A549 (cell line): ENCODE data around the gene COBL. TPM values are rescaled to one million over a fixed set of nuclear protein-coding genes. Genes with fewer than 3 reads are reported as not detected.

ENCODE experiments used
- ATAC-seq, 2 experiments: fragments of 200-7000 bp in 1 of 2; fragments of >200 bp in 1 of 2; cut with Nextera tagmentation in 1 of 2; cut with Tn5 transposase in 1 of 2; 3 replicates each; pipeline versions ENCODE4 v1.8.0 to v1.9.1; 2018 to 2020; ENCODE audit warnings: mild to moderate bottlenecking in 1 of 2, moderate library complexity in 1 of 2
- CTCF ChIA-PET: fragments of 300-600 bp; sonication (Branson Sonifier 250); formaldehyde crosslinking; extraction: SDS; loops from one replicate; lab custom pipeline; 2021; ENCODE audit warnings: antibody characterized with exemption, inconsistent platforms; lab: Yijun Ruan, JAX
- POLR2A ChIA-PET: fragments of 350-600 bp; formaldehyde crosslinking; extraction: SDS; loops from one replicate; lab custom pipeline; 2021; ENCODE audit warnings: antibody characterized with exemption, inconsistent platforms; lab: Yijun Ruan, JAX
- DNase-seq, 2 experiments: peaks; one replicate each; pipeline versions ENCODE4 v3.0.0 to v3.0.0-alpha.2; 2011 to 2016; ENCODE audit warnings: low read depth in 1 of 2, low spot score in 1 of 2
- FAIRE-seq: peaks from 2 replicates; lab custom pipeline; 2011; peaks lifted over from hg19 to GRCh38; lab: Jason Lieb, UNC
- H3K27ac ChIP-seq, 2 experiments: fragments of >200 bp; sonication (Bioruptor Twin); formaldehyde crosslinking; 3 replicates each; pipeline ENCODE4 v1.5.1; 2016 to 2017
- H3K4me1 ChIP-seq: fragments of >200 bp; sonication (Bioruptor Twin); formaldehyde crosslinking; 3 replicates; pipeline ENCODE4 v1.6.1; 2016
- H3K4me2 ChIP-seq: fragments of >200 bp; sonication (Bioruptor Twin); formaldehyde crosslinking; 3 replicates; pipeline ENCODE4 v1.6.1; 2016
- H3K4me3 ChIP-seq: fragments of >200 bp; sonication (Bioruptor Twin); formaldehyde crosslinking; 3 replicates; pipeline ENCODE4 v1.5.1; 2016
- H3K9me3 ChIP-seq: fragments of >200 bp; sonication (Bioruptor Twin); formaldehyde crosslinking; 3 replicates; pipeline ENCODE4 v1.6.1; 2016
- CHD2 ChIP-seq: fragments of 150-350 bp; IDR thresholded peaks from 2 replicates; pipeline ENCODE4 v1.6.1; 2014; ENCODE audit warnings: low read length; ENCODE audit not compliant: partially characterized antibody
- CHD4 ChIP-seq: fragments of 200-600 bp; sonication (generic); IDR thresholded peaks from 2 replicates; pipeline ENCODE4 v1.6.1; 2016; ENCODE audit warnings: antibody characterized with exemption, mild to moderate bottlenecking, borderline replicate concordance
- EHF ChIP-seq: fragments of 250-450 bp; sonication (Bioruptor Pico); IDR thresholded peaks from 2 replicates; pipeline ENCODE4 v1.5.0; 2020; ENCODE audit warnings: mild to moderate bottlenecking
- EHMT2 ChIP-seq: fragments of 200-600 bp; sonication (generic); IDR thresholded peaks from 2 replicates; pipeline ENCODE4 v1.6.1; 2016; ENCODE audit warnings: antibody characterized with exemption, low read depth, mild to moderate bottlenecking, moderate library complexity
- EP300 ChIP-seq, 2 experiments: fragments of >200 bp; sonication (Bioruptor Twin); formaldehyde crosslinking; IDR thresholded peaks; 2 replicates in 1 of 2; 3 replicates in 1 of 2; pipeline ENCODE4 v1.6.1; 2016 to 2017
- FOSB ChIP-seq: fragments of 250-450 bp; sonication (Bioruptor Pico); IDR thresholded peaks from 2 replicates; pipeline ENCODE4 v1.5.0; 2020; ENCODE audit warnings: mild to moderate bottlenecking, moderate library complexity
- FOXS1 ChIP-seq: fragments of 250-450 bp; sonication (Bioruptor Pico); IDR thresholded peaks from 2 replicates; pipeline ENCODE4 v1.5.0; 2020; ENCODE audit warnings: mild to moderate bottlenecking, moderate library complexity
- HDAC2 ChIP-seq: fragments of 200-600 bp; sonication (generic); IDR thresholded peaks from 2 replicates; pipeline ENCODE4 v1.6.1; 2016
- HEYL ChIP-seq: fragments of 250-450 bp; sonication (Bioruptor Pico); IDR thresholded peaks from 2 replicates; pipeline ENCODE4 v1.8.0; 2021; ENCODE audit warnings: mild to moderate bottlenecking, moderate library complexity
- HMGXB4 ChIP-seq: fragments of 250-450 bp; sonication (Bioruptor Pico); IDR thresholded peaks from 2 replicates; pipeline ENCODE4 v1.5.0; 2021; ENCODE audit warnings: mild to moderate bottlenecking, moderate library complexity, borderline replicate concordance
- JUNB ChIP-seq: fragments of >200 bp; sonication (Bioruptor Twin); formaldehyde crosslinking; IDR thresholded peaks from 2 replicates; pipeline ENCODE4 v1.6.1; 2016
- NPAS2 ChIP-seq: fragments of 250-450 bp; sonication (Bioruptor Pico); IDR thresholded peaks from 2 replicates; pipeline ENCODE4 v1.8.0; 2022; ENCODE audit warnings: mild to moderate bottlenecking, moderate library complexity, borderline replicate concordance
- POLR2A ChIP-seq: IDR thresholded peaks from 2 replicates; pipeline ENCODE4 v1.6.1; 2012; ENCODE audit warnings: mild to moderate bottlenecking, low read length
- RCOR1 ChIP-seq: fragments of 150-350 bp; IDR thresholded peaks from 2 replicates; pipeline ENCODE4 v1.6.1; 2014; ENCODE audit warnings: antibody characterized with exemption, low read length, low read depth
- REST ChIP-seq: fragments of 200-600 bp; sonication (generic); IDR thresholded peaks from 2 replicates; pipeline ENCODE4 v1.6.1; 2016; ENCODE audit warnings: antibody characterized with exemption, mild to moderate bottlenecking, moderate library complexity
- SMC3 ChIP-seq: fragments of >200 bp; sonication (Bioruptor Twin); formaldehyde crosslinking; IDR thresholded peaks from 3 replicates; pipeline ENCODE4 v1.6.1; 2018; ENCODE audit warnings: inconsistent platforms
- SREBF2 ChIP-seq: fragments of 450-650 bp; IDR thresholded peaks from 2 replicates; pipeline ENCODE4 v1.6.1; 2014; ENCODE audit warnings: mild to moderate bottlenecking, moderate library complexity
- TFCP2L1 ChIP-seq: fragments of 250-450 bp; sonication (Bioruptor Pico); IDR thresholded peaks from 2 replicates; pipeline ENCODE4 v1.5.0; 2021; ENCODE audit warnings: mild to moderate bottlenecking
- ZC3H11A ChIP-seq: fragments of 450-650 bp; IDR thresholded peaks from 2 replicates; pipeline ENCODE4 v1.6.1; 2014; ENCODE audit warnings: antibody characterized with exemption, mild to moderate bottlenecking
- ZFP36 ChIP-seq: fragments of 450-650 bp; IDR thresholded peaks from 2 replicates; pipeline ENCODE4 v1.6.1; 2014; ENCODE audit warnings: borderline replicate concordance; ENCODE audit not compliant: partially characterized antibody
- ZNF302 ChIP-seq: fragments of 250-450 bp; sonication (Bioruptor Pico); IDR thresholded peaks from 2 replicates; pipeline ENCODE4 v1.9.0; 2021; ENCODE audit warnings: inconsistent platforms, mild to moderate bottlenecking, moderate library complexity
- WGBS: methylation state at CpG from one replicate; pipeline ENCODE4 v1.1.6; 2017; ENCODE audit errors: missing lambda C conversion rate; 5-methylcytosine and 5-hydroxymethylcytosine counted together
- polyA plus RNA-seq, 4 experiments: library from polyadenylated mRNA; depleted of rRNA in 3 of 4; stranded (reverse); fragments of >200 nt; fragmentation: RNase III in 1 of 4; extraction: RNeasy Plus Mini Kit Qiagen cat#74134 plus additional on column Dnase treatment in 1 of 4; gene quantifications; 2 replicates in 3 of 4; 3 replicates in 1 of 4; pipeline ENCODE4 v1.2.3, GENCODE V29; 2011 to 2017
- TF ChIP-seq, protein P1 (sequence below): fragments of 150-350 bp; IDR thresholded peaks from 2 replicates; pipeline ENCODE4 v1.6.1; 2014; ENCODE audit warnings: low read depth, mild to moderate bottlenecking, low read length

The COBL gene
- polyA plus RNA-seq, 2 of the 4 experiments (the other 2 are of a cell fraction), result 1.5 to 7.4 TPM

GRCh38 chr7:51222916-51223315, 93.7 kb downstream of the COBL start:
- CTCF ChIA-PET, result interaction anchor here (1.3 to 3.8 kb wide), 2 partner anchors 59 to 145 kb away, joined by 4 to 43 read pairs; no protein-coding TSS in a partner anchor
- Histone ChIP-seq H3K4me3 (no peak overlapping the region), H3K4me2 (no peak overlapping the region), H3K9me3 (no peaks in the 10 kb centered on the region), H3K4me1 (peaks cover 8% of the 10 kb centered on the region; the same call in 1 of the 3 replicates), H3K27ac (no peak overlapping the region)
- WGBS, result 78% methylated on average over 10 of the region's 10 CpGs
- POLR2A ChIA-PET, result no interaction called here
- DNase-seq (no peak), FAIRE-seq (no peak), ATAC-seq (no peak)
- TF ChIP-seq HDAC2 (no peak), SREBF2 (no peak), ZC3H11A (no peak), FOXS1 (no peak), JUNB (no peak), HEYL (CRISPR knock-in tag) (no peak), TFCP2L1 (CRISPR knock-in tag) (no peak), CHD2 (no peak), RCOR1 (no peak), CHD4 (no peak), ZNF302 (CRISPR knock-in tag) (no peak), EHMT2 (no peak), SMC3 (no peak)
- TF ChIP-seq, protein P1, sequence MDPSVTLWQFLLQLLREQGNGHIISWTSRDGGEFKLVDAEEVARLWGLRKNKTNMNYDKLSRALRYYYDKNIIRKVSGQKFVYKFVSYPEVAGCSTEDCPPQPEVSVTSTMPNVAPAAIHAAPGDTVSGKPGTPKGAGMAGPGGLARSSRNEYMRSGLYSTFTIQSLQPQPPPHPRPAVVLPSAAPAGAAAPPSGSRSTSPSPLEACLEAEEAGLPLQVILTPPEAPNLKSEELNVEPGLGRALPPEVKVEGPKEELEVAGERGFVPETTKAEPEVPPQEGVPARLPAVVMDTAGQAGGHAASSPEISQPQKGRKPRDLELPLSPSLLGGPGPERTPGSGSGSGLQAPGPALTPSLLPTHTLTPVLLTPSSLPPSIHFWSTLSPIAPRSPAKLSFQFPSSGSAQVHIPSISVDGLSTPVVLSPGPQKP, result no peak

DNA sequence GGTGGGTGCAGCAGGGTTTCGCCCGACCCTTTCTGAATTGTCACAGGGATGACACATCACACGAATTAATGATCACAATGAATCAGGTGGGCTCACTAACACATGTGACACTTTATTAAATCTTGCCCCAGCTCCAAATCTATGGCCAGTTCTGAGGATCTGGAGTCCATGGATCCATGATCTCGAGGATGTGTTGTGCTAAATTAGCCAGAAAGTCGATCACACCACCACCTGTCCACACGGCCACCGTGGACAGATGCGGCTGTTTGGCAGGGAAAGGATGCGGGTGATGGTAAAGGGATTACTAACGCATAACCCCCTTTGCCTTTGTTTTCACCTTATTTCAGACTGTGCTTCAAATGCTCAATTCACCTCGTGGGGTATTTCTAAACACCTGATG, 96.4 kb downstream of the COBL start:
- WGBS, result 71% methylated on average over 11 of the region's 11 CpGs
- FAIRE-seq, result no peak

More for the DNA sequence above, 96.4 kb downstream of the COBL start:
- no peak overlapping the region for H3K4me3 ChIP-seq
- POLR2A ChIA-PET, result no interaction called here
- no peaks in the 10 kb centered on the region for H3K9me3 ChIP-seq
- H3K4me1 ChIP-seq, result no peaks in the 10 kb centered on the region
- no peak for ATAC-seq
- H3K4me2 ChIP-seq, result no peak overlapping the region
- CTCF ChIA-PET, result no interaction called here
- no peak for TF ChIP-seq FOSB (CRISPR knock-in tag)
- TF ChIP-seq REST, result no peak
- TF ChIP-seq EHF (CRISPR knock-in tag), result no peak
- TF ChIP-seq, protein P1, result no peak
- TF ChIP-seq POLR2A, result no peak
- no peak for TF ChIP-seq EP300 (IDR thresholded peaks at IDR 0.05)
- TF ChIP-seq TFCP2L1 (CRISPR knock-in tag), result no peak
- TF ChIP-seq ZFP36, result no peak
- TF ChIP-seq HMGXB4 (CRISPR knock-in tag), result no peak
- no peak for TF ChIP-seq NPAS2 (CRISPR knock-in tag)
- no peak for TF ChIP-seq SREBF2
- TF ChIP-seq, all 56 proteins: peak for 0
- no peak overlapping the region for H3K27ac ChIP-seq
- DNase-seq, result no peak
